CD4-positive, alpha-beta T cell treated with Interleukin-2 at 100 ng/mL for 4 hours (primary cell): ENCODE data around the gene MIPEP.
A peak's percentile ranks its signal among the peaks of the same experiment; 100 is the strongest.
"Not testable (repeated sequence)": the region's sequence is repeated elsewhere in the genome, so short reads cannot be mapped to it uniquely, and the experiment has no call there.

Experiments used
- DNase-seq: peaks from one replicate; pipeline ENCODE4 v3.0.0-alpha.2; 2020; ENCODE audit warnings: low spot score

Gene MIPEP

GRCh38 chr13:23776698-23777574 lies 112.3 kb downstream of the MIPEP start:
- DNase-seq = no peak

- DNase-seq = no peak
These were observed 116.5 kb downstream of the MIPEP start for GRCh38 chr13:23772717-23773116.

GRCh38 chr13:23771956-23772355 lies 117.2 kb downstream of the MIPEP start:
- DNase-seq = no peak

GRCh38 chr13:23771552-23771951 lies 117.6 kb downstream of the MIPEP start:
- DNase-seq = no peak

GRCh38 chr13:23770973-23771372 lies 118.2 kb downstream of the MIPEP start:
- DNase-seq = no peak

- DNase-seq = no peak
These were observed 118.8 kb downstream of the MIPEP start for GRCh38 chr13:23770428-23770827.

- DNase-seq = no peak
These were observed 119.8 kb downstream of the MIPEP start for GRCh38 chr13:23769401-23769800.

GRCh38 chr13:23767838-23768237 lies 121.4 kb downstream of the MIPEP start:
- DNase-seq = no peak

- DNase-seq = no peak
These were observed 122.3 kb downstream of the MIPEP start for GRCh38 chr13:23766939-23767338.

- no peak for DNase-seq
These were observed 122.9 kb downstream of the MIPEP start for GRCh38 chr13:23766283-23766682.

- no peak for DNase-seq
These were observed 123.7 kb downstream of the MIPEP start for GRCh38 chr13:23765531-23765930.

- no peak for DNase-seq
These were observed 125.9 kb downstream of the MIPEP start for GRCh38 chr13:23763318-23763717.

GRCh38 chr13:23761760-23762159 lies 127.4 kb downstream of the MIPEP start:
- DNase-seq = not testable (repeated sequence)

- no peak for DNase-seq
These were observed 129.2 kb downstream of the MIPEP start for GRCh38 chr13:23760000-23760399.

- DNase-seq = no peak
These were observed 130.2 kb downstream of the MIPEP start for GRCh38 chr13:23758798-23759527.

GRCh38 chr13:23754997-23755396 lies 134.2 kb downstream of the MIPEP start:
- DNase-seq = no peak

GRCh38 chr13:23754506-23754905 lies 134.7 kb downstream of the MIPEP start:
- DNase-seq = peak; percentile 49

- peak; percentile 34 for DNase-seq
These were observed 135.7 kb downstream of the MIPEP start for GRCh38 chr13:23753458-23753857.

GRCh38 chr13:23752111-23753001 lies 136.8 kb downstream of the MIPEP start:
- DNase-seq = no peak

- no peak for DNase-seq
These were observed 138.0 kb downstream of the MIPEP start for GRCh38 chr13:23751195-23751594.

GRCh38 chr13:23750383-23751121 lies 138.6 kb downstream of the MIPEP start:
- no peak for DNase-seq
